IPS-NIHi11 (cell line): ENCODE measurements around the gene TAS1R3.

Experiments used
- DNase-seq: peaks from one replicate; pipeline ENCODE4 v3.0.0; 2012; ENCODE audit warnings: mixed read lengths, low spot score

TAS1R3 gene

DNA sequence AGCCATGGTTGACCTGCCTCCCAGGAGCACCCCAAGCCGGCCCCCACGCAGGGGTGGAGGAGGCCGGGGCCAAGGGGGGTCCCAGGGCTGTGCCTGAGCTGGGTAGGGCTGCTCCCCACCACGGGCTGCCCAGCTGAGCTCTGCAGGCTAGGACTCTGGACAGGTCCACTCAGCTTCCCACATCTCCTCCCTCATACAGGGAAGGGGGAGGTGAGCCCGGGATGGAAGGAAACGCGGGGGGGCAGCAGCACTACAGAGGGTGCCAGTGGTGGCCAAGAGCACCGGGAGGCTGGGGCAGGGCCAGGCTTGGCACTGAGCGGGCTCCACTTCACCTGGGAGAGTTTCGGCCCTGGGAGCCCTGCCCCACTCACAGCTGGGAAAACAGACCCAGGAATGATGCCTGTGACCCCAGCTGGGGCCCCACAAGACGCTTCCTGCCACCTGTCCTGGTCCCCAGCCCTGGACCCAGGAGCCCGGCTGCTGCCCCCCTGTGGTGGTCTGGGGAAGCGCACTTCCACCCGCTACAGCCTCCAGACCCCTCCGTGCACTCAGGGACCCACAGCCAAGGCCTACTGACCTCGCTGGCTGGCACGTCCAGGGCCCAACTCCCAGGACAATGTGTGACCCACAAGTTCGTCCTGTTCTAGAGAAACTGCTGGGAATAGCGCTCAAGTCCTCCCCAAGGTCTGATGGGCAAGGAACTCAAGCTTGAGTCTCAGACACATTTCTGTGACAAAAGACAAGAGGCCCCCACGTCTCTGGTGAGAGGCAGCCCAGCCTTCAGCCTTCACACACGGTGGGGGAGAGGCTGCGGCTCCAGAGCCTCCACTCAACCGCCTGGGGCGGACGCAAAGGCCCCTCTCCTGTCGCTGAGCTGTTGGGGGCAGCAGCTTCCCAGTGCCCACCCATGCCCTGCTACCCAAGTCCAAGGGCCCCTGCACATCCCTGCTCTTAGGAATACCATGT is 40.9 kb downstream of the TAS1R3 start:
- DNase-seq, result peak; percentile 92

DNA sequence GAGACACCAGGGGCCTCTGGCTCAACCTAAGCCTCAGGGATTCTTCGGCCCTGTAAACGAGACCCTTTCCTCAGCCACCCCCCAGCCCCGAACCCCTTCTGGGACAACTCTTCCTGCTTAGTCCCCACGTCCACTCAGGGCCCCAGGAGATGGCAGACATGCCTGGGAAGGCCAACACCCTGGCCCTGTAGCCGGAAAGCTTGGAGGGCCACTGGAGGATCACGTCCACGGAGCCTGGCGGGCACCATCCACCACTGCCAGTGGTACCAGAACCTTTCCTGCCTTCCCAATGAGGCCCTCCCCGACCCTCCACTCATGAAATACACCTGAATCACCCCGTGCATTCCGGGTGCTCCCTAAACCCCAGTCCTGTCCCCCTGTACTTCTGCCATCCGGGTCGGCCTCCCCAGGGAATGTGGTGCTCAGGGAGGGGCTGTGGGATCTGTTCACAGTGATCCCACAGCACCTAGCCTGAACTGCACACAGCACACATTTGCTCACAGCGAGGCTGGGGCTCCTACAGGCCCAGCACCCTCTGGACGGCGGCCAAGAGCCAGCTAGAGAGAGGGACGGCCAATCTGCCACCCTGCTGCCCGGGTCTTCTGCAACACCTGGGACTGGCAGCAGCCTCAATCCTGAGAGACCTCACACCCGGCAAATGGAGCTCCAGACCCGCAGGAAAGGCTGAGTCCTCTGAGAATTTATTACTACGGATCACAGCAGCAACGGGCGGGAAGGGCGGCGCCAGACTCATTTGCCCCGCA is 42.2 kb downstream of the TAS1R3 start:
- DNase-seq, result no peak

DNA sequence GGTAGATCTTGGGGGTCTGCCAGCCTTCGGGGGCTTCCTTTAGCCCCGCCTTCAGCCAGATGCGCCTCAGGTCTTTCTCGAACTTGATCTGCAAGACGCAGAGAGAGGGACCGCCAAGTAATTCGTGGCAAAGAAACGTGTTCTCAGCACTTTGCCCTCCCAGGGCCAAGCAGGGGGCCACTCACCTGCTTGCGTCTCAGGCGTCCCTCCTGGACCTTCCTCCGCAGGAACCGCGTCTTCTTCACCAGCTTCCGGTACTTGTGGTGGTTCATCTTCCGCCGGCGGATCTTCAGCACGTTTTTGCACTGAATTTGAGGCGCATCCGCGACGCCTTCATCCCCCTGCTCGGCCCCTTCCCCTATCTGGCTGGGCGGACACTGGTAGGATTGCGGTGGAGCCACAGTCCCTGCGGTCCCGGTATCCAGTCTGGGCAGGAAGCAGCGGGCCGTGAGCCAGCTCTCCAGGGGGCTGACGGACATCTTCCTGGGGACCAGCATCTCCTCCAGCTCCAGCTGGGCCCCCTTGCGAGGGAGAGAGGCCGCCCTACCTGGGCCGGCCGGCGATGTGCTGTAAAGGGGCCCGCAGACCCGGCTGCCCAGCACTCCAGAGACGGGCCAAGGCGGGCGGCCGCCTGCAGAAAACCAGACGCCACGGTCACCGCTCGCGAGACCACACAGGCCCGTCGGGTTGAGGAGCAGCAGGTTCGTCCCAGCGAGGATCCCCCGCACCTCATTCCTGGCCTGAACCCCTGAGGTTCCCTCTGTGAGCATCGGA is 42.9 kb downstream of the TAS1R3 start:
- DNase-seq, result no peak

DNA sequence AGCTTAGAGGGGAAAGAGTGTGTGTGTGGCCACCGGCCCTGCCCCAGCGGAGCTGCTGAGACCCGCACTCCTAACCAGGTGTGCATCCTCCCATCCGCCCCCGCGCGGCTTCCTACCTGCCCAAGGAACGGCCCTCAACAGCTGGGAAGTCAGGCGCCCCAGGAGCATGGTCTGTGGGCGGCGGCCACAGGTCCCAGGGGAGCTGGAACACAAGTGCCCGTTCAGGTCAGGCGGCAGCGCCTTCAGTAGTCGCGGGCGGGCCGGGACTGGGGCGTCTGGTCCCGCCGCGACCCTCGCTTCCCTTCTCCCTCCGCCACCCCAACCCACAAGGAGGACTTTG is 43.5 kb downstream of the TAS1R3 start:
- no peak for DNase-seq

DNA sequence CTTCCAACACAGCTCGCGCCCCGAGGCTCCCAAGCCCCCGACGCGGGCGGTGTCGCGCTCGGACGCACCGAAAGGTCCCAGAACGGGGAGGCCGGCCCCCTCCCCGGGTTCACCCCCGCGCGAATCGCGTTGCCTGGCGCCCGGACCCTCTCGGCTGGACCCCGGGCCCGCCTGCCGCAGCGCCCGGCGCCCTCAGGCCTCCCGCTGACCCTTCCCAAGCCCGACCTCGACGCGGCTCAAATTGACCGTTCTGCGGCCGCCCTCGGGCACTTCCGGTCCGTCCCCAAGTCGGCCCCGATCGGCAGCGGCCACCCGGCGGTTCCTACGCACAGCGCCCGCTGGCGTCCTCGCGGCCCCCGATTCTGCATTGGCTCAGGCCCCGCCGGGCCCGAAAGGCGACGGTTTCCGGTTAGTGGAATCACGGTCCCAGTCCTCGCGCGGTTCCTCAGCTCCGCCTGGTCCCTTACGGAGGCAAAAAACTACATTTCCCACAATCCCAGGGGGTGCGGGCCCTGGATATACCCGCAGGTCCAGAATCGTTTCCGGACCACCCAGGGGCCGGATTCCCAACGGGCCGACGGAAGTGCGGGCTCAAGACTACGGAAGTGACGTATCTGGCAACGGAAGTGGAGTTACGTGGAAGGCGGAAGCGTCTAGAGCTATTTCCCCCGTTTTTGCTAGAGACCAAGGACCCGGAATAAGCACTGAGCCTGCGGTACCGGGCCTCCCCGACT is 44.0 kb downstream of the TAS1R3 start, which contains the start of gene AURKAIP1:
AURKAIP1 (minus strand) TSS at position 279 of the 734 bp plus-strand sequence. CDS start 451 bp downstream, outside the sequence.
- DNase-seq, result peak; percentile 97

DNA sequence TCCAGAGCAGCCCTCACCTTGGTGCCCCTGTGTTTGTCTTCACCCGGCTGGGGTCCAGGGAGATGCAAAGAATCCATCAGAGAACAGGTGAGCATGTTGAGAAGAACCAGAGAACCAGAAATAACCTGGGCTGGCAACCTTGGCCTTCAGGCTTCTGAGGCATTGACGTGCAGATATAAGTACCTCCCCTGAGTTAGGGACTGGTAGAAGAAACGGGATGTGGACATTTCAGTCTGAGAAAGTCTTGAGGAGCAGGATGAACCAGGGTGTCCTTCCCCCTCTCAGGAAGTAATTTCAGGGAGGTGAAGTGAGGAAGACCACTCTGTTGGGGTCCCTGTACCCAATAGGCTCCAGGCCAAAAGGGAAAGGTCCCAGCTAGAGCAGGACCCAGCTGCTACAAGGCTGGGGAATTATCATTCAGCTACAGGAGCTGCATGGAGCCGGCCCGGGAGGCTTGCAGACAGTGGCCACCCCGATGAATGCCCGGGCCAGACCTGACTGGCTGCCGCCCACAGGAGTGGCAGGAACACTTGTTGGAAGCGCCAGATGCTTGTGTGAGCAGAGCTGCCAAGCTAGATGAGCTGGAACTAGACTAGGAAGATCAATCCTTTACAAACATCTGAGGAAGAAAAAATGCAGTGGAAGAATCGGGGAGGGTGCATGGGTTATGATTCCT is 45.6 kb downstream of the TAS1R3 start:
- no peak for DNase-seq

DNA sequence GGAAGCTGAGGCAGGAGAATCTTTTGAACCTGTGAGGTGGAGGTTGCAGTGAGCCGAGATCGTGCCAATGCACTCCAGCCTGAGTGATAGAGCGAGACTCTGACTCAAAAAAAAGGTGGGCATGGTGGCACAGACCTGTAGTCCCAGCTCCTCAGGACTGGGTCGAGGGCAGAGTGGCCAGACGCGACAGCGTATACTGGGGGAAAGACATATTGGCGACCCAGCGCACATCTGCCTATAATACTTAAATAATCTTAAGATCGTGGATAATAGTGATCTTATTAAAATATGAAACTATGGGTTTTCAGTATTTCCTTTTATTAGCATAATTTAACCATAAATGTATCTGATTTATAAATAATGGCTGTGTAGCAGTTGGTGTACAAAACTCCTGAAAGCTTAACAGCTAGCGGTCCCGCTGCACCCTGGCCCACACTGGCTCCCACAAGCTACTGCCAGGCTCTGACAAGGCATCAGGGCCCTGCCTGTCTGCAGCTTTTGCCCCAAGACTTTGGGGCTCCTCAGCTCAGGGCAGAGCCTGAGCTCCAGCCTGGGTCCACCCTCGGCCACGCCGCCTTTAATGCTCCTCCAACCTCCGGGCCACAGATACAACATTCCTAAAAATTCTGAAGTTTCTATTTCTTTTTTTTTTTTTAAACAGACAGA is 46.6 kb downstream of the TAS1R3 start:
- no peak for DNase-seq

DNA sequence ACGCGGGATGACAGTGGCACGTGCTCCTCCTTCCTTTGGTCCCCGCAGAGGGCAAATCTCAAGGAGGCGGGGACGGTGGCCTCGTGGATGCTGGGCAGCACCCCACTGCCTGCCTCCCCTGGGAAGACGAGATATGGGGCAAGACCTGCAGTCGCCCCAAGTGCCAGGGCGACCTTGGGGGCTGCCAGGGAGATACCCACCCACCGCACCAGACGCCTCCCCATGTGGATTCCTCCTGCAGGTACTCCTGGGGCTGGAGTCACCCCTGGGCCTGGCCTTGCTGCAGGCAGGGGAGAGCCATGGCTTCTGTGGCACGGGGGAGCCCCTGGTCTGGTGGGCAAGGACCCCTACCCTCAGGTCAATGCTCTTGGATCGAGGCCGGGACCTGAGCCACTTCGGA is 49.8 kb downstream of the TAS1R3 start:
- DNase-seq, result no peak

DNA sequence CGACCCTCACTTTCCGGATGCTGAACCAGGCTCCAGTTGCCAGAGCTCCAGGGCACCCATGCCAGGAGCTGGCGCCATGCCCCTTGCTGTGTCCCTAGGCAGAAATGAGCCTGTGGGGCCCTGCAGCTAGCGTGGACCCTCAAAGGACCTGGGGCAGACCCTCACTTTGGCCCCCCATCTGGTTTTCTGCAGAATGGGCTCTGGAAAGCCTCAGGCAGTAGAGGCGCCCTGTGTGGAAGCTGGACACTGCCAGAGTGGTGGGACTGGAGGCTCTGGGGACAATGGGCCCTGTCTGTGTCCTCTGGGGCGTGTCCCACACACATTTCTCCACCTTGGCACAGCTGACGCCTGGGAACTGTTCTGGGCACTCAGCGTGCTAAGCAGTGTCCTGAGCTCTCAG is 50.2 kb downstream of the TAS1R3 start:
- no peak for DNase-seq
